Measurements from ENCODE around the gene UBAC2.
"Not testable (repeated sequence)": the region's sequence is repeated elsewhere in the genome, so short reads cannot be mapped to it uniquely, and the experiment has no call there.

UBAC2 gene

DNA sequence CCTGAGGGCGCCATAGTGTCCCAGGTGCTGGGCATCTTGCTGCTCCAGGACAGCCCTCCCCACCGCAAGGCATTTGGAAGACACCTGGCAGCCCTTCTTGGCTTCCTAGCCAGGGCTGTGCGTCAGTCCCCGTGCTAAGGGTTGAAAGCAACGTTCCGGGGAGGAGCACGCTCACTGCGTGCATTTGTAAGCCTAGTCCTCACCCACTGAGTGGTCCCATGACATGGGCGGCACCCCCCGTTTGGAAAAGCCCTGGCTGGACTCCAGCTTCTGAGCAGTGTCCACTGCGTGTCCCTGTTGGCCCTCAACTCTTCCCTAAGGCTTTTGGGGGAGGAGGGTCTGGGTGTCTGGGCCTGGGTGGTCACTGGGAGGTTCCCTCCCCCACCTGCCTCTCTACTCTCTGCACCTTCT, 182.9 kb downstream of the UBAC2 start:
- DNase-seq, result no peak

DNA sequence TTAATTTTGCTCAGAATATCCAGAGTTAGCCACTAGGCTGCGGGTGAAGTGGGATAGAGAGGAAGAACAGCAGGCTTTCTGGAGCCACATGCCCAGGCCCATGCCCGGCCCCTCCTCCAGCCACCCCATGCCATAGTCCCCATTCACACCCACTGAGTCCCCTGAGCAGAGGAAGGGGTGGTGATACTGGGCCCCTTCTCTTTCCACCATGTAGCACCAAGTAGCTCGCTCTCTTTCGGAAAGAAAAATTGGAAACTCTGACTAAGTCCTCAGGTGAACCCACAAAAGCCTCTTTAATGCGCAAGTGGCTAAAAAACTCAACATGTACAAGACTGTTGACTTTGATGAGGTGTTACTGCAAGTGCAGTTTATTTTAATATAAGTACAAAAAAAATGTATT, 183.3 kb downstream of the UBAC2 start:
- DNase-seq, result no peak

DNA sequence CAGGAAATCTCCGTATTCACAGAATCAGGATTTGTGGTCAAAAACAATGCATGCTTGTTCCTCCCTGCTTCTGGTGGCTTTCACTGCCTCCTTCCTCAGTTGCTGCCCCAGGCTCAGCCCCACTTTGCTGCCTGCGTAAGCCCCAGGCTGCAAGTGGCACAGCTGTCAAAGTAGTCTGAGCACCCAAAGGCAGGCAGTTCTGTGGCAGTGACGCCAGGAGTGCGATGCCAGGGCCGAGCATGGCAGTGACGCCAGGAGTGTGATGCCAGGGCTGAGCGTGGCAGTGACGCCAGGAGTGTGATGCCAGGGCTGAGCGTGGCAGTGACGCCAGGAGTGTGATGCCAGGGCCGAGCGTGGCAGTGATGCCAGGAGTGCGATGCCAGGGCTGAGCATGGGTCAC, 183.8 kb downstream of the UBAC2 start:
- DNase-seq, result no peak

DNA sequence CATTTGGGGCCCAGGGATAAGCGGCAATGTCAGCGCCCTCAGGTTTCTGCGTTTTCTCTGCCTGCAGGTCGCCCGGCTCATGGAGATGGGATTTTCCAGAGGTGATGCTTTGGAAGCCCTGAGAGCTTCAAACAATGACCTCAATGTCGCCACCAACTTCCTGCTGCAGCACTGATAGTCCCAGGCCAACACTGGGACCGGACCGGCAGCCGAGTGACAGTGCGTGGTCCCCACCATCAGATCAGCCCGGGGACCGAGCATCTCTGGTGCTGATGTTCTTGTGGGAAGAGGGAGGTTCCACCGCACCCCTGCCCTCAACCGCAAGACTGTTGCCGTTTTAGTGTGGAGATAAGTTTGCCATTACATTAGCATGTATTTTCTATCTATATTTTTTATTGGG, 184.5 kb downstream of the UBAC2 start:
- no peak for DNase-seq

DNA sequence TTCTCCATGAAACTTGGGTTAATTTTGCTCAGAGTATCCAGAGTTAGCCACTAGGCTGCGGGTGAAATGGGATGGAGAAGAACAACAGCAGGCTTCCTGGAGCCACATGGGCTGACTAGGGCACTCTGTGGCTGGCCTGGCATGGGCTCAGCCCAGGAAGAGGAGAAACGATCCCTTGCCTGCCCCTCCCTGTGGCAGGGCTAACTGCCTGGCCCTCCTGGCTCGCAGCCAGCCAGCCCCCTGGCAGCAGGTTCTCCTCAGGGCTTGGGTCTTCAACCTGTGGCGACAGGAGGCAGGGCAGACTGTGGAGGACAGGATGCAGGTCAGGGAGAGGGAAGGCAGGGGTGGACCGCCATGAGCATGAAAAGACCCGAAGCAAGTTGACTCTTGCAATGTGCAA, 185.3 kb downstream of the UBAC2 start:
- no peak for DNase-seq

DNA sequence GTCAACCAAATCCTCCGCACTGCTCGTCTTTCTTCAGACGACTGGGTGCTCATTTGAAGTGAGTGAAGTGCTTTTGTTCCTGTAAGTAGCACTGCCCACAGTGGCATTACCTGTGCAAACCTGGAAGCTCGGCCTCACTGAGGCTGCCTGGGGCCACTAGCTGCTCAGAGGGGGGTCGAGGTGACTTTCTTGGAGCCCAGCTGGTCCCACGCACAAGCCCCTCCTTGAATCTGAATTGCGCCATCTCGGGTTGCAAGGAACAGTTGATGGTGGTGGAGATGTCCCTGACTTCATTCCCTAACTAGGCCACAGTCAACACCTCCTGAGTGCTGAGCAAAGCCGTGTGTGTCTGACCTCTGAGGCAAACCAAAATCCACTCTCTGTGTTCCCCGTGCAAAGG, 185.8 kb downstream of the UBAC2 start:
- no peak for DNase-seq

DNA sequence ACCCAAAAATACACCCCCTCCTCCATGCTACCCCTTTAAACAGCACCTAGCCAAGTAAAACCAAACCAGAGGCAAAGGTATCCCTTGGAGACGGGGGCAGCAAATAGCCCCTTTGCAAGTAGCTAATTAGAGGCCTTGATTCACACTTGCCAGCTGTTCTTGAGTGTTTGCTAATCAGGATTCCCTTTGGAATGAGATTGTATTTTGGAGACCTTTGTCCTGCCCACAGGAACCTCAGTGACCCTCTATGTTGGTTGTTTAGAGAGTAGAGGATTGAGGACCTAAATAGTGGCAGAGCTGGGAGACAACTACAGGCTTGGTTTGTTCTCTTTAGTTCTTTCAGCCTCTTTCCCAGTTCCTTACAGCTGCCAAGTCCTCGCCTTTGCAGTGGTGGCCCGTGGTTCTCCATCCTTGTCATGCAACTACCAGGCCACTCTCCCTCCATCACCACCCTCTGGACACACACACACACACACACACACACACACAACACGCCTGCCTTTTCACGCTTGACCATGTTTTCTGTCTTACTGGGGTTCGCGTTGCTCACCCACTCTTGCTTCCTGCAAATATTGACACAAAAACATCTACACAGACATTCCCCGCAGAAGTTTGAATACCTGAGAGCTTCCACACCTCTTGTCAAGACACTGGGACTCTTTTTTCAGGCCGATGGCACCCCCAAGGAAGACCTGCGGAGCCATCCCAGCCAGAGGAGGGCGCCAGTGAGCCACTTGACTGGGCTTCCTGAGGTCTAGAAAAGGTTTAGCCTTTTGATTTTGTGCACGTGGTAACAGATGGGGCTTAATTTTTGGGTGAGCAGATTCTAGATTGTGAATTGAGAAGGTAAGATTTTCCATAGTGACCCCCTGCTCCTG, 186.5 kb downstream of the UBAC2 start:
- peak; percentile 14 for DNase-seq

DNA sequence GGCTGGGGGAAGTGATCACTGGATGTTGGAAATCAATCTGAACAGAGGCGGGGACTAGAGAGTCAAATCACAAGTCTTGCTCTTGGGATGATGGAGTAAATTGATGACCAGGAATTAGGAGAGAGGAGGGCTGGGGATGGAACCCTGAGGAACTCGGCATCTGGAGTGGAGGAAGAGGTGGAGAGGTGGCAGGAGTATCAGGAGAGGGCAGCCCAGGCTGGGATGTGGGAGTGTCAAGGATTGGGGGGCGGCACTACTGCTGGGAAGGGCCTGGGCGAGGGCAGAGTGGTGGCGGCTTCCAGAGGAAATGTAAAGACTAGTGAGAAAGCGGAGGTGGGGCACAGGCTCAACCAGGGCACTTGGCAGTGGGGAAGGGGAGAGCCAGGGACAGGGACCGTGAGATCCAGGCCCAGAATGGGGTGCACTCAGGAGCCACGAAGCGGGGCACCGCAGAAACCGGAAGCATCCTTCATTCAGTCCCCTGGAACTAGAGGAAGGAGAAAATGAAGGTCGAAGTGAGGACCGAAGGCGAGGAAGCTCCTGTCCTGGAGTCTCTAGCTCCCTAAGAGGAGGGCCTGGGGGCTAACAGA, 187.8 kb downstream of the UBAC2 start:
- DNase-seq, result no peak

DNA sequence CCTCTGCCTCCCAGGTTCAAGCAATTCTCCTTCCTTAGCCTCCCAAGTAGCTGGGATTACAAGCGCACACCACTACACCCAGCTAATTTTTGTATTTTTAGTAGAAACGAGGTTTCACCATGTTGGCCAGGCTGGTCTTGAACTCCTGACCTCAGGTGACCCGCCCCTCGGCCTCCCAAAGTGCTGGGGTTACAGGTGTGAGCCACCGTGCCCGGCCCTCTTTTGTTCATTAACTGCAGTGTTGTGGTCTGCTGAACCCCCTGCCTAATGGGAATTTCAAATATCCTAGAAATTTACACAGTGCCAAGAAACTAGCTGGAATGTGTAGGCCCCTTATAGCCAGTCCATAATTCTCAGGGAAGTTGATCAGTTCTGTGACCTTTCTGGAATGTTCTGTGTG, 188.4 kb downstream of the UBAC2 start:
- not testable (repeated sequence) for DNase-seq

DNA sequence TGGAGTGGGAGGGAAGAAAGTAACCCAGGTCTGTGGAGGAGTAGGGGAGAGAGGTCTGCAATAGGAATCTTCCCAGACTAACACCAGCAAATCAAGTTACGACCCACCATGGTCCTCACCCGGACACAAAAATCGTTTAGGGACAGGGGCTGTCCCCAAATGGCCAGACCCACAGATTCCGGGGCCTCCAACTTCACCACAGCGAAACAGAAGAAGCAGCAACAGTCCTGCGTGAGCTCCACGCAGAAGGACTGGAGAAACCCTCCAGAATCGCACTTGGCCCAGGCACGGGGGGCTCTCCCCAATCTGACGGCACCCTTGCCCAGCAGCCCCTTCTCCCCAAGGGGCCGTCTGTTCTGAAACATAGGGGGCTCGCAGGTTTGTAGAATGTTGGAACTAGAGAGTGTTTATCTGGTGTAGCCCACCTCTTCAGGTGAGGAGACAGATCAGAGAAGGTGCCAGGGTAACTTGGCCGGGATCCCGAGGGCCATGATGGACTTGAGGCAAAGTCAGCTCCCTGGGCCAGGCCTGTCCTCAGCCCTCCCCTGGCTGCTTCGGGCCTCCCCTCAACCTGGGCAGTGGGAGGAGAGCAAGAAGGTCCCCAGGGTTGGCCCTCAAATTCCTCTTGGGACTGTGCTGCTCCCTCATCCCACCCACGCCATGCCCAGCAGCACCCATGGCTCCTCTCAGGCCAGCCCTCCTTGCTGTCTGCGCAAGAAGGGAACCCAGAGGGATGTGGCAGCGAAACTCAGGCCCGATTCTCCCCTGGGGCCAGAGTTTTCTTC, 189.1 kb downstream of the UBAC2 start:
- DNase-seq, result no peak

DNA sequence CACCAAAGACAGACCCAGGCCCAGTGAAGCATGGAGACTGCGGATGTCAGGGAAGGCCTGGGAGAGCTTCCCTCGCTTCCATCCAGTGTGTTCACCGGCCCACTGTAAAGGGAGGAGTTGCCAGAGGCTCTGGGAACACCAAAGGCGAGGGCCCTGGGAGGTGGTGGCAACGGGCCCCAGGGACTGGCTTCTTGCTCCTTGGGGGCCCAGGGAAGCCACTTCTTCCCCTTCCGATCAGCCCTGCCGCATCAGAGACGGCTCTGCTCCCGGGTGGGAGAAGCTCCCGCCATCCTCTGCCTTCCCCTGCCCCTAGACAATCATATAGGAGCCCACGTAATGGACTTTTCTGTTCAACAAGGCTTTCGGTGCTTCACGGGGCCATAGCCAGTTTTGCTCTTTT, 189.9 kb downstream of the UBAC2 start:
- DNase-seq, result no peak

DNA sequence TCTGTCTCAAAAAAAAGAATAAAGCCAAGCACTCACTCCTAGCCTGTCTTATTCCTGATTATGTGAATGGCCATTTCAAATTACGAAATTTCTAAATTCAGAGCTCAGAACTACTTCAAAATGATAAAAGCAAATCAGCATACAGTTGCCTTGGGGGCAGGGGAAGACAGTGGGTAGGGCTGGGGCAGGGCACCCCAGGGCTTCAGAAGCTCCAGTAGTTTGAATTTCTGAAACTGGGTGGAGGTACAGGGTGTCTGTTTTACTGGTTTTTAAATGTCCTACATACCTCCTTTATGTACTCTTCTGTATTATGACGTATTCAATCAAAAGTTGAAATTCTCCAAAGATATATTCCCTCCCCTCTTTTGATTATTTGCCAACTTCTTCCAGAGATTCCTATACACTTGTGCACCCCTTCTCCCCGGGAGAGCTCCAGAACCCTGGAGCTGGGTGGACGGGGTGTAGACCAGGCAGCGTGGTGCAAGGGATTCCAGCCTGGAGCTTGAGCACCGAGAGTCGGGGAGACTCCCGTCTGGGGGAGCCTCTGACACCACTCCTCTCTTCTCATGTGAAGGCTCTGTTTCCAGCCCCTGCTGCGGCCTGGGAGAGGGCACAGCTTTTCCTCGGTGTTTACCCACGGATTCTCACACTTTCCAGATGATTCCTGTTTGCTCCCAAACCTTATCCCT, 191.3 kb downstream of the UBAC2 start:
- no peak for DNase-seq

DNA sequence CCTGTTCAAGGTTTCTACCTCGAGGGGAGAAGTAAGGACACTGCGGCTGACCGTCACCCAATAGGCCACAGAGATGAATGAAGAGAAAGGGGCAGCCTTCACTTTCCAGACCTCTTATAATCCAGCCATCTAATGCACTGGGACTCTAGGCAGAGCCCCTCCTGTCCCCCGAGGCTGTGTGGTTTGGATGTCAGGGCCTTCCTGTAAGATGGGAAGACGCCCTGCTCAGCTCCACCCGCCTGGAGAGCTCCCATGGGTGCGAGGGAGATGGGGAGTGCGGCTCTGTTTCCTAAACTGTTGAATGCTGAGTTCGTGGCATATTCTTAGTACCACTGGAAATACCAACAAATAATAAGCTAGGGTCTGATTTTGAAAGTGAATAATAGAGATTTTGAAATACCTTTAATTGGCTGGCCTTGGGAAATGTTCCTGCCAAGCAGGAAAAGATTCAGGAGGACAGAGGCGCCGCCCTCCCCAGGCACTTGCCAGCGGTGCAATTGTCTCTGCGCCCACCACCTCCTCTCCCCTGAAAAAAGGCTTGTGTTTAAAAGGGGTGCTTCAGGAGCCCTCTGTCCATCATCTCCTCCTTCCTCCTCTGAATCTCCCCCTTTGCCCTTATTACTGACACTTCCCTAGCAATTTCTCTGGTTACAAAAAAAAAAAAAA, 191.9 kb downstream of the UBAC2 start:
- DNase-seq, result no peak

DNA sequence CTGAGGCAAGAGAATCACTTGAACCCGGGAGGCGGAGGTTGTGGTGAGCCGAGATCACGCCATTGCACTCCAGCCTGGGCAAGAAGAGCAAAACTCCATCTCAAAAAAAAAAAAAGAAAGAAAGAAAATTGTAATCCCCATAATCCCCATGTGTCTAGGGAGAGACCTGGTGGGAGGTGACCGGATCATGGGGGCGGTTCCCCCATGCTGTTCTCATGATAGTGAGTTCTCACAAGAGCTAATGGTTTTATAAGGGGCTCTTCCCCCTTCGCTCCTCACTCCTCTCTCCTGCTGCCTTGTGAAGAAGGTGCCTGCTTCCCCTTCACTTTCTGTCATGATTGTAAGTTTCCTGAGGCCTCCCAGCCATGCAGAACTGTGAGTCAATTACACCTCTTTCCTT, 192.7 kb downstream of the UBAC2 start:
- DNase-seq, result not testable (repeated sequence)

DNA sequence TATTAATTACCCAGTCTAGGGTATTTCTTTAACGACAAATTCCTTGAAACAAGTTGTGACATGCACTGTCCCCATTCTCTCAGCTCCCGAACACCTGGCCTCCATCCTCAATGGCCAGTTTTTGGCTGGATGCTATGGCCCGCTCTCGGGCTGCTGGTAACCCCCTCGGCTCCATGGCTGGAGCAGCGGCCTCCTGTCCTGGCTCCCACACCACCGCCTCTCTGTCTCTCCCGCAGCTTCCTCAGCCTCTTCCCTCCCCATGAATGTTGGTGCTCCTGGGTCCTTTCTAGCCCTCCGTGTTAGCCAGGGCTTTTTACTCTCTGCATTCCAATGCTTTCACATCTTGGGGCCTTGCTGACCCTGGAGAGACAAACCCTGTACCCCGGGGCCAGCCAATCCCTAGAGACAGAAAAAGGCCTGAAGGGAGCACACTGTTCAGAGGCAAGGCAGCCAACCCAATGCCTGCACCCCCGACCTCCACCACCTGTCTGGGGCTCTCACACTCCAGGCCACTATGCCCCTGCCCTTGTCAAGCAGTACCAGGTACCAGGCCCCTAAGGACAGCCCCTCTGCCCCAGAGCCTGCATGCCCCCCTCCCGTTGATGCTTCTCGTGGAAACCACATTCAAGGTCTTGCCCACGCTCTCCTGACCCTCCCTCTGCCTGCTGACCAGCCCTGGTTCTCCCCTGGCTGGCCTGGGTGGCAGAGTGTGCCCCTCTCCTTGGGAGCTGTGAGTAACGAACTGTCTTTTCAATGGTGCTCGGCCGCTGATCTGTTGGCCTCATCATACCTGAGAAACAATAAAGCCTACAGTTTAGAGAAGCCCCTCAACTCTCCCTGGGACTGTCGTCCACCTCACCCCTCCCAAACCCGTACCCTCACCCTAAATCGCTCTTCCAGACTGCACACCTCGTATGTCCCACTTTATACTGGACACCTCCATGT, 193.4 kb downstream of the UBAC2 start:
- no peak for DNase-seq

DNA sequence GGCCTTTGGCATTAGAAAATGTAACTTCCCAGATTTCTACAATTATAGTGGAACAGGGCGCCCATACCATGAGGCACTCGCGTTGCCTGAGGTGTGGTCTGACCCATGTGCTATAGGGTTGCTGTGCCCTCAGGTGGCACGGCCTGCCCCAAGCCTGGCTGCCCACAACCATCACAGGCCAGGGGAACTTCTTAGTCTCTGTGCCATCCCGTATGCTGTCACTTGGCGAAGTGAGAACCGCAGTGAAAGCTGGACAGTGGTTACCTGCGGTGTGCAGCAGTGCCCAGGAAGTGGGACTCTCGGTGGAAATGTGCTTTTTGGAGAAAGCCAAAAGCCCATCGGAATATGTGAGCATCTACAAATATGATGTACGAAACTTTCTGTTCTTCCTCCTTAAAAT, 194.8 kb downstream of the UBAC2 start:
- DNase-seq, result no peak

DNA sequence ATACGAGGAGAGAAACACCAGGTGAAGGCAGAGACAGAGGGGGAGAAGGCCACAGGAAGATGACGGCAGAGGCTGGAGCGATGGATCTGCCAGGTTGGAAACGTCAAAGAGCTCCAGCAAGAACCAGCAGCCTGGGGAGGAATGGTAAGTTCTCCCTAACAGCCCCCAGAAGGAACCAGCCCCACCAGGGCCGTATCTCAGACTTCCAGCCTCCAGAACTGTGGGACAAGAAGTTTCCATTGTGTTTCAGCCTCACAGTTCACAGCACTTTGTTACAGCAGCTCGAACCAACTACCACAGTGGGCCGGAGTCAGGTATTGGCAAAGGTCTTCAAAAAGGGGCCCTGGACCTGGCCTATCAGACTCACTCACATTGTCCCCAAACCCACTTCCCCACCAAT, 195.8 kb downstream of the UBAC2 start:
- no peak for DNase-seq

DNA sequence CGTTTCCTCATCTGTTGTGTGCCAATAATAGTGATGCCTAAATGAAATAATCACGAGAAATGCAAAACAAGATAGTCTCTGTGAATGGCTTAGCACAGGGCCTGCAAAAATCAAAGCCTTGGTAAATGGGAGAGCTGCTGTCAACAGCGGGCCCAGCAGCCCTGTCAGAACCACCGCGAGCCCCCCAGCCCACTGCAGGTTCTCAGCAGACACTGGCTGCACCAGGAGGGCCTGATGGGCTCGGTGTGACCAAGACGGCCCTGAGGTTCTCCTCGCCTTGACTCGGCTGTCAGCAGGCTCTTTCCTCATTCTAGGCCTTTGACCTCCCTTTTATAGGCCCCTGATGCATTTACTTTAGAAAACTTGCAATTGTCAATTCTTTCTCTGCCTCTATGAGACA, 197.4 kb downstream of the UBAC2 start:
- DNase-seq, result no peak

DNA sequence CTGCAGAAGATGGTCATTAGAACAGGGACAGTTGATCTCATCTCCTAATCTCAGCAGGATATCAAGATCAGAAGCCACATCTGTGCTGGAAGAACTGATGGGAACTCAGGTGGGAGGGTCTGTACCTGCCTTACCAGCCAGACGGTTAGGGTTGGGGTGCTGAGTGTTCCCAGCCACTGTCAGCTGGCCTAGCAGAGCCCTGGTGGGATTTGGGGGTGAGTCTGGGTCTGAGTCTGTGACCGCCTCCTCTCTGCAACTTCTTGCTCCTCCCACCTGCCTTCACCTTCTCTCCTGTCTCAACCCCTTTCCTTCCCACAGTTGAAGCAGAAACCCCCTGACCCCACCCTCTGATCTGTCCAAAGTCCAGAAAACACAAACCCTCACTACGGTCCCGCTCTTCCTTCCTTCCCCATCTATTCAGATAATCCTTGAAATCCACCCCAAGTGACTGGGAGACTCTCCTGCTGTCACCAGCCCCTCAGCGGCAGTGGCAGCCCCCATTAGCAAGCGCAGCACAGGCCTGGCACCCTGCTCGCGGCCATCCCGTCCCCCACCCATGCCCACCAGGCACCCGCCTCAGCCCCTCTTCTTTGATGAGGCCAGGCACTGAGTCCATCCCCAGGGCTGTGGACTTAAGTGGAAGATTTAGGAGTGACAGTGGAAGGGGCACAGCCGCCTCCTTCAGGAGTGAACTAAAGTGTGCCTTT, 198.4 kb downstream of the UBAC2 start:
- no peak for DNase-seq

DNA sequence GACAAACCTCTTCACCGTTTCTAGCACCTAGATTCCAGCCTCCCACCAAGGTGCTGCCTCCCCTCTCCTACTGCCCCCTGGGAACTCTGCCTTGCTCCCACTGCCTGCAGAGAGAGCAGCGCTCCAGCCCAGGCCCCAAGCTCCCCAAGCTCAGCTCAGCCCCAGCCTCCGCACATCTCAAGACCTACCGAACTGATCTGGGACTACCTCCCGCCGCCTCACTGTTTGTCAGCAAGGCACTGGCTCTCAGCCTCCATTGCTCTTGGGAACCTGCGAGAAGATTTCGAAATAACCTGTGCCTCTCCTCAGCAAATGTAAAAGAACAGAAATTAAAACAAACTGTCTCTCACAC, 198.9 kb downstream of the UBAC2 start:
- DNase-seq, result no peak

DNA sequence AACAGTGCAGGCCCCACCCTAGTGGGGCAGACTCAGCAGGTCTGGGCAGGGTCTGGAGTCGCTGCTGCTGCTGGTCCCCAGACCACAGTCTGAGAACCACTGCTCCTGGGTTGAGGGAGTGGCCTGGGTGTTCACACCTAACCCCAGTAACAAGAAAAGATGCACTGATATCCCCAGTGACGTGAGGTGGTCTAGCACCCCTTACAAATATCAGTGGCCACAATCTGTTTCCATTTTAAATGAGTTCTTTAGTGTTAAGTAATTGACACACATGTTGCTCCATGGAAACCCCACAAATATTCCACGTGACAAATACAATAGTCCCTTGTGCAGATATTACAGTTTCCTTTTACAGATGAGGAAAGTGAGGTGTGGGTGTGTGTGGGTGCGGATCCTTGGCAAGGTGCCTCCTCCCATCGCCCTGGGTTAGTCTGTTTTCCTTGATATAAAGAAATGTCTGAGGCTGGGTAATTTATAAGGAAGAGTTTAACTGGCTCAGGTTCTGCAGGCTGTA, 202.9 kb downstream of the UBAC2 start:
- DNase-seq, result no peak
